Naive thymus-derived CD8-positive, alpha-beta T cell (primary cell): Measurements from ENCODE around the gene CARHSP1. TPM values are rescaled to one million over a fixed set of nuclear protein-coding genes. Genes with fewer than 3 reads are reported as not detected.
"Not testable (repeated sequence)": the region's sequence is repeated elsewhere in the genome, so short reads cannot be mapped to it uniquely, and the experiment has no call there.

Source experiments
- ATAC-seq, 2 donors: fragments of 150-1000 bp; cut with Tn5 transposase in 1 of 2; sonication (Bioruptor Pico), chemical (Tn5 transposase) in 1 of 2; 1 replicate in 1 of 2; 2 replicates in 1 of 2; pipeline ENCODE4 v1.10.0; 2021; ENCODE audit warnings: mild to moderate bottlenecking in 2 of 2, moderate library complexity in 2 of 2
- POLR2A ChIA-PET: fragments of 350-600 bp; sonication (Branson Sonifier 250); formaldehyde crosslinking; loops from one replicate; lab custom pipeline; 2021; ENCODE audit warnings: antibody characterized with exemption; lab: Charles Lee
- DNase-seq, 10 donors: peaks; one replicate each; pipeline versions ENCODE4 v3.0.0 to v3.0.0-alpha.2; 2020 to 2022
- H3K27ac Mint-ChIP-seq, 10 donors: one replicate each; pipeline ENCODE4 v1.8.0; 2020 to 2022; ENCODE audit warnings: mild to moderate bottlenecking in 10 of 10, mixed read lengths in 10 of 10, moderate library complexity in 4 of 10, inconsistent platforms in 1 of 10
- H3K27me3 Mint-ChIP-seq, 5 donors: one replicate each; pipeline ENCODE4 v1.8.0; 2021 to 2022; ENCODE audit warnings: mixed read lengths in 5 of 5
- H3K36me3 Mint-ChIP-seq, 3 donors: one replicate each; pipeline ENCODE4 v1.8.0; 2020 to 2022; ENCODE audit warnings: mixed read lengths in 3 of 3, mild to moderate bottlenecking in 2 of 3, inconsistent platforms in 1 of 3
- H3K4me1 Mint-ChIP-seq, 4 donors: one replicate each; pipeline ENCODE4 v1.8.0; 2021 to 2022; ENCODE audit warnings: mixed read lengths in 4 of 4
- H3K4me3 Mint-ChIP-seq, 10 donors: one replicate each; pipeline ENCODE4 v1.8.0; 2020 to 2022; ENCODE audit warnings: mild to moderate bottlenecking in 10 of 10, mixed read lengths in 10 of 10, moderate library complexity in 6 of 10, inconsistent platforms in 1 of 10
- H3K9me3 Mint-ChIP-seq, 9 donors: one replicate each; pipeline ENCODE4 v1.8.0; 2020 to 2022; ENCODE audit warnings: mixed read lengths in 9 of 9, mild to moderate bottlenecking in 3 of 9, inconsistent platforms in 1 of 9, moderate library complexity in 1 of 9
- polyA plus RNA-seq, 3 donors: library from polyadenylated mRNA; unstranded; fragments of 300-500 nt; fragmentation: Illumina TruSeq; gene quantifications; one replicate each; pipeline ENCODE4 v1.2.3, GENCODE V29; 2021
- total RNA-seq, 8 experiments: library from RNA in 2 of 8; stranded (reverse) in 2 of 8; gene quantifications; one replicate each; pipeline ENCODE4 v1.2.3 and lab custom pipeline; 2021 to 2026

CARHSP1 gene
- total and polyA plus RNA-seq, 5 experiments from 2014 or later = 40.0 to 61.2 (median 51.9) TPM

DNA sequence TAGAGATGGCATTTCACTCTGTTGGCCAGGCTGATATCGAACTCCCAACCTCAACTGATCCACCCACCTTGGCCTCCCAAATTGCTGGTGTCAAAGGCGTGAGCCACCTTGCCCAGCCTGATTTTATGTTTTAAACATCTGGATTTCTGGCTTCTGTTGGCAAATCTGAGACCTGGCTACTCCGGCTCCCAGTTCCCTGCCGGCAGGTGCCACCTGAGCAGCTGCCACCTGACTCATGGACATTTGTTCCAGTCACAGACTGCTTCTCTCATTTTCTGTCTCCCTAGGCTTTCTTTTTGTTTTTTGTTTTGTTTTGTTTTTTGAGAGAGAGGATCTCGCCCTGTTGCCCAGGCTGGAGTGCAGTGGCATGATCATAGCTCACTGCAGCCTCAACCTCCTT lies 61.6 kb downstream of the CARHSP1 start:
- H3K36me3 Mint-ChIP-seq = peaks cover 8 to 97% (median 40%) of the 10 kb centered on the region in 3 donors
- peak overlapping the region in 1 of 10 donors; percentile 31 for H3K27ac Mint-ChIP-seq
- H3K4me1 Mint-ChIP-seq = peaks cover 0 to 10% (median 6%) of the 10 kb centered on the region in 4 donors
- POLR2A ChIA-PET = no interaction called here
- no peaks in the 10 kb centered on the region for H3K9me3 Mint-ChIP-seq
- DNase-seq (no peak), ATAC-seq (no peak)
- H3K27me3 Mint-ChIP-seq = no peaks in the 10 kb centered on the region
- H3K4me3 Mint-ChIP-seq = no peak overlapping the region

DNA sequence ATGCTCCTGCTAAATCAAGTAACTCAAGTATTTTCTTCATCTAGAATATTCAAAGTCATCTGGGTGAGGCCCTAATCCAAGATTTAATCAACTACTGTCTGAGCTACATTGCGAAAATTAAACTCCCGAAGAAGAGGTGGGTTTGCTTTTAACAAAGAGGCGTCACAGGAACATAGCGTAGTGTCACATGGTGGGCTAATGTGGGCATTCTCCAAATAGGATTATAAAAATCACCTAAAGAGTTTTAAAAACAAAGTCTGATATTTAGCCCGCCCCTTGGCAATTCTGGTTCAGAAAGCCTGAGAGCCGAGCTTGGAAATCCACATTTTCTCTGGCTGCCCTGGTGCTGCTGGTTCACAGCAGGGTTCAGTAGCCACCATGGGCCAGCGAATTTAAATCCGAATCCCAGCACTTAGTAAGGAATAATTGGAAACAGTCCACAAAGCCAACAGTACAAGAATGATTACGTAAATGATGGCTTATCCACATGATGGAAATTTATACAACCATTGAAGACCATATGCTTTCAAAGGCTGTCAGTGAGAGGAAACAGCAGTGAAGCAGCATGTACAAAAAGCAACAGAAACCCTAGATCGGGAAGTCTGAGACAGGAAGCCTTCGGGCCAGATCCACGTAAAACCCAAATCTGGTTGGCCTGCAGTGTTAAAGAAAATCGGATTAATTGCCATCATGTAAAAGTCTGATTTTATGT lies 62.4 kb downstream of the CARHSP1 start:
- POLR2A ChIA-PET = interaction anchor here (0.8 kb wide), 1 partner anchor 62 kb away, joined by 4 read pairs; the partner anchor contains the start of gene CARHSP1
- Mint-ChIP-seq H3K4me3 (no peak overlapping the region), H3K36me3 (peaks cover 8 to 96% (median 43%) of the 10 kb centered on the region in 3 donors), H3K27ac (peak overlapping the region in 1 of 10 donors; percentile 61), H3K4me1 (peaks cover 3 to 12% (median 5%) of the 10 kb centered on the region in 4 donors), H3K9me3 (no peaks in the 10 kb centered on the region), H3K27me3 (no peaks in the 10 kb centered on the region)
- no peak for ATAC-seq
- no peak for DNase-seq

GRCh38 chr16:8804313-8804712 lies 64.5 kb downstream of the CARHSP1 start:
- no peak for DNase-seq
- peaks cover 5 to 25% (median 12%) of the 10 kb centered on the region in 4 donors for H3K4me1 Mint-ChIP-seq
- H3K9me3 Mint-ChIP-seq = no peaks in the 10 kb centered on the region
- POLR2A ChIA-PET = interaction anchor here (0.6 kb wide), 1 partner anchor 20 kb away, joined by 3 read pairs; no protein-coding TSS in a partner anchor
- peak overlapping the region in 1 of 10 donors; percentile 22 for H3K27ac Mint-ChIP-seq
- H3K27me3 Mint-ChIP-seq = no peaks in the 10 kb centered on the region
- no peak for ATAC-seq
- peaks cover 5 to 82% (median 34%) of the 10 kb centered on the region in 3 donors for H3K36me3 Mint-ChIP-seq
- no peak overlapping the region for H3K4me3 Mint-ChIP-seq

DNA sequence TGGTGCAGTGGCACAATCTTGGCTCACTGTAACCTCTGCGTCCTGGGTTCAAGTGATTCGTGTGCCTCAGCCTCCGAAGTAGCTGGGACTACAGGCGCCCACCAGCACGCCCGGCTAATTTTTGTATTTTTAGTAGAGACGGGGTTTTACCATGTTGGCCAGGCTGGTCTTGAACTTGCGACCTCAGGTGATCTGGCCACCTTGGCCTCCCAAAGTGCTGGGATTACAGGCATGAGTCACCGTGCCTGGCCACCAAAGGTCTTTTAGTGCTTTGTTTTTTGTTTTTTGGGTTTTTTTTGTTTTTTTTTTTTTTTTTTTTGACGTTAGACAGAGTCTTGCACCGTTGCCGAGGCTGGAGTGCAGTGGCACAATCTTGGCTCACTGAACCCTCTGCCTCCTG lies 65.1 kb downstream of the CARHSP1 start:
- not testable (repeated sequence) for H3K27me3 Mint-ChIP-seq, H3K9me3 Mint-ChIP-seq, ATAC-seq, H3K27ac Mint-ChIP-seq, DNase-seq, H3K4me3 Mint-ChIP-seq
- Mint-ChIP-seq H3K4me1 (peaks cover 8 to 30% (median 18%) of the 10 kb centered on the region in 4 donors), H3K36me3 (peaks cover 5 to 77% (median 28%) of the 10 kb centered on the region in 3 donors)
- POLR2A ChIA-PET = interaction anchor here (0.6 kb wide), 1 partner anchor 20 kb away, joined by 3 read pairs; no protein-coding TSS in a partner anchor

Other genes with a start within 250 kb of the CARHSP1 start
- 10 to 100 TPM; 49.6 to 52.2 TPM for gene METTL22, start 247.3 kb downstream of the CARHSP1 start, total RNA-seq
- 10 to 100 TPM in 2 of 3 donors, 1 to 10 TPM in 1; 6.9 to 12.7 (median 11.1) TPM for gene METTL22, start 247.3 kb downstream of the CARHSP1 start, polyA plus RNA-seq
- 1 to 10 TPM; 10.0 TPM for gene ABAT, start 194.4 kb downstream of the CARHSP1 start, total RNA-seq
- gene ABAT, start 194.4 kb downstream of the CARHSP1 start, polyA plus RNA-seq = 1 to 10 TPM; 1.7 to 2.4 (median 1.7) TPM
- 10 to 100 TPM; 12.0 to 12.5 TPM for gene TMEM186, start 71.4 kb downstream of the CARHSP1 start, total RNA-seq
- 10 to 100 TPM; 10.3 to 15.8 (median 14.1) TPM for gene TMEM186, start 71.4 kb downstream of the CARHSP1 start, polyA plus RNA-seq
- gene PMM2, start 71.2 kb downstream of the CARHSP1 start, total RNA-seq = 10 to 100 TPM; 35.2 to 41.9 TPM
- 10 to 100 TPM; 21.4 to 26.0 (median 22.5) TPM for gene PMM2, start 71.2 kb downstream of the CARHSP1 start, polyA plus RNA-seq
- not detected for gene LITAFD, start 13.3 kb upstream of the CARHSP1 start, total RNA-seq
- gene LITAFD, start 13.3 kb upstream of the CARHSP1 start, polyA plus RNA-seq = not detected
- gene USP7, start 94.9 kb upstream of the CARHSP1 start, total RNA-seq = 100 to 1,000 TPM; 201 to 207 TPM
- 1 to 10 TPM; 6.4 to 9.9 (median 9.2) TPM for gene USP7, start 94.9 kb upstream of the CARHSP1 start, polyA plus RNA-seq
- 100 to 1,000 TPM in 1 of 2 experiments, 10 to 100 TPM in 1; 94.1 to 102 TPM for gene HAPSTR1, start 222.6 kb upstream of the CARHSP1 start, total RNA-seq
- gene HAPSTR1, start 222.6 kb upstream of the CARHSP1 start, polyA plus RNA-seq = 10 to 100 TPM in 2 of 3 donors, 1 to 10 TPM in 1; 9.9 to 16.5 (median 10.6) TPM